ENCODE data around the gene KLHL26. TPM values are rescaled to one million over a fixed set of nuclear protein-coding genes. Genes with fewer than 3 reads are reported as not detected.

KLHL26 gene
- total RNA-seq, 1 experiment from 2014 or later, result 17.1 TPM

- CTCF ChIA-PET, result interaction anchor here (0.5 to 1.2 kb wide), 2 partner anchors 13 to 18 kb away, joined by 3 to 5 read pairs; no protein-coding TSS in a partner anchor
- no peaks in the 10 kb centered on the region for H3K79me2 ChIP-seq (ENCODE audit: insufficient read depth, low read length)
- H3K9ac ChIP-seq (ENCODE audit: low read length), result peak overlapping the region; percentile 50
- TF ChIP-seq YY1 (IDR thresholded peaks at IDR 0.05; ENCODE audit: extremely low read depth, insufficient replicate concordance, low read depth, low read length) (no peak), SP1 (IDR thresholded peaks at IDR 0.05; ENCODE audit: low read depth) (no peak), ELF1 (IDR thresholded peaks at IDR 0.05; ENCODE audit: borderline replicate concordance, low read depth) (no peak), JUND (IDR thresholded peaks at IDR 0.05) (no peak), ZBTB33 (IDR thresholded peaks at IDR 0.05; ENCODE audit: extremely low read depth, insufficient replicate concordance, low read length) (no peak), CTCF (IDR thresholded peaks at IDR 0.05 in 2 of 3, conservative IDR thresholded peaks at IDR 0.05 in 1 of 3; ENCODE audit: borderline replicate concordance in 1 of 3, insufficient read depth in 1 of 3, low read depth in 2 of 3, low read length in 2 of 3) (no peak), ATF3 (IDR thresholded peaks at IDR 0.05) (no peak), FOSL1 (IDR thresholded peaks at IDR 0.05; ENCODE audit: low read depth) (no peak), SRF (IDR thresholded peaks at IDR 0.05; ENCODE audit: low read depth) (no peak), EGR1 (IDR thresholded peaks at IDR 0.05; ENCODE audit: low read depth) (no peak), ZFX (IDR thresholded peaks at IDR 0.05) (no peak), RAD21 (IDR thresholded peaks at IDR 0.05; ENCODE audit: low read depth) (no peak), POLR2A (IDR thresholded peaks at IDR 0.05; ENCODE audit: borderline replicate concordance, extremely low read depth, insufficient read depth, insufficient read length) (no peak), CEBPB (IDR thresholded peaks at IDR 0.05; ENCODE audit: low read depth) (no peak), POLR2AphosphoS5 (IDR thresholded peaks at IDR 0.05; ENCODE audit: low read depth, low read length) (no peak), CBX3 (IDR thresholded peaks at IDR 0.05; ENCODE audit: low read depth) (no peak), MAX (IDR thresholded peaks at IDR 0.05) (no peak)
- no peaks in the 10 kb centered on the region for H3K9me3 ChIP-seq (ENCODE audit: control insufficient read depth in 1 of 2, insufficient read depth in 1 of 2, low read depth in 1 of 2, low read length in 2 of 2)
- intact Hi-C loops (cut with micrococcal nuclease), result no loop called here
- H2AFZ ChIP-seq (ENCODE audit: low read depth, low read length, poor library complexity, severe bottlenecking), result peak overlapping the region; percentile 65
- no peaks in the 10 kb centered on the region for H4K20me1 ChIP-seq (ENCODE audit: insufficient read depth)
- ATAC-seq, result peak; percentile 42
- H3K4me1 ChIP-seq (ENCODE audit: control insufficient read depth in 1 of 2, insufficient read depth in 2 of 2, low read length in 2 of 2), result peaks cover 25 to 42% of the 10 kb centered on the region in 2 experiments
- H3K4me3 ChIP-seq (replicated peaks in 1 of 2; ENCODE audit: low read depth in 1 of 2, low read length in 2 of 2), result peak overlapping the region; percentile 53 to 65
- no peak for DNase-seq (ENCODE audit: low read depth, low spot score)
- POLR2A ChIA-PET, result no interaction called here
- no peaks in the 10 kb centered on the region for H3K9me2 ChIP-seq (ENCODE audit: insufficient read depth)
- H3K36me3 ChIP-seq (ENCODE audit: control insufficient read depth in 1 of 2, insufficient read depth in 2 of 2, low read length in 2 of 2), result no peaks in the 10 kb centered on the region
- peak overlapping the region; percentile 22; the same call in 1 of the 2 replicates for H3K27ac ChIP-seq (ENCODE audit: low read depth, low read length)
- RAD21 ChIA-PET (ENCODE audit: low non-redundant PET in 1 of 2, low total read pairs in 2 of 2, uncharacterized antibody in 2 of 2, unreplicated experiment in 2 of 2), result no interaction called here
- no TSS peak for BruUV-seq (replicated peaks)
- peaks cover 25% of the 10 kb centered on the region; the same call in 1 of the 2 replicates for H3K27me3 ChIP-seq (ENCODE audit: insufficient read depth, low read length)
- peak overlapping the region; percentile 99 for H3K4me2 ChIP-seq (ENCODE audit: low read length)
Observed at GRCh38 chr19:18607226-18608101, 29.4 kb upstream of the KLHL26 start.

Data from HCT116 (cell line).